Suprapubic skin (tissue), 4 donors: Measurements from ENCODE around the gene GABARAPL1.

ENCODE experiments used
- EP300 ChIP-seq: sonication (generic); formaldehyde crosslinking; IDR thresholded peaks from one replicate; pipeline ENCODE4 v1.6.1; 2017; ENCODE audit warnings: antibody characterized with exemption
- POLR2A ChIP-seq, 2 donors: fragments of 450-650 bp; IDR thresholded peaks; one replicate each; pipeline ENCODE4 v1.6.1; 2017; ENCODE audit warnings: antibody characterized with exemption in 2 of 2, mild to moderate bottlenecking in 2 of 2, moderate library complexity in 2 of 2
- POLR2AphosphoS5 ChIP-seq, 3 donors: sonication (generic); formaldehyde crosslinking; IDR thresholded peaks; one replicate each; pipeline ENCODE4 v1.6.1; 2017; ENCODE audit warnings: antibody characterized with exemption in 3 of 3
- TF ChIP-seq, protein P1 (sequence below), 2 donors: fragments of 200-600 bp in 1 of 2; fragments of 450-650 bp in 1 of 2; sonication (generic) in 1 of 2; IDR thresholded peaks; one replicate each; pipeline ENCODE4 v1.5.1; 2016 to 2019; ENCODE audit warnings: antibody characterized with exemption in 2 of 2, mild to moderate bottlenecking in 1 of 2, moderate library complexity in 1 of 2

DNA sequence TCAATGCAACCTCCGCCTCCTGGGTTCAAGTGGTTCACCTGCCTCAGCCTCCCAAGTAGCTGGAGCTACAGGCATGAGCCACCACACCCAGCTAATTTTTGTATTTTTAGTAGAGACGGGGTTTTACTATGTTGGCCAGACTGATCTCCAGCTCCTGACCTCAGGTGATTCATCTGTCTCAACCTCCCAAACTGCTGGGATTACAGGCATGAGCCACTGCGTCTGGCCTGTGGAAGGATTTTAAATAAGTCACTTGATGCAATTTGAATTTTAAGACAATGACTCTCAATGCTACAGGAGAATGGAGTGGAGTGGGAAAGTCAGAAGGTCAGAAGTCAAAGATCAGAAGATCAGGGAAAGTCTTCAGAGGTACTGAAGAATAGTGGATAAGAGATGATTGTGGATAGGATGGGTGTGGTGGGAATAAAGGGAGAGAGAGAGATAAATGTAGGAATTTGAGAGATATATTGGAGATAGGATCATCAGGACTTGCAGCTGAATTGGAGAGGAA, 18.5 kb upstream of the GABARAPL1 start:
- TF ChIP-seq, protein P1, sequence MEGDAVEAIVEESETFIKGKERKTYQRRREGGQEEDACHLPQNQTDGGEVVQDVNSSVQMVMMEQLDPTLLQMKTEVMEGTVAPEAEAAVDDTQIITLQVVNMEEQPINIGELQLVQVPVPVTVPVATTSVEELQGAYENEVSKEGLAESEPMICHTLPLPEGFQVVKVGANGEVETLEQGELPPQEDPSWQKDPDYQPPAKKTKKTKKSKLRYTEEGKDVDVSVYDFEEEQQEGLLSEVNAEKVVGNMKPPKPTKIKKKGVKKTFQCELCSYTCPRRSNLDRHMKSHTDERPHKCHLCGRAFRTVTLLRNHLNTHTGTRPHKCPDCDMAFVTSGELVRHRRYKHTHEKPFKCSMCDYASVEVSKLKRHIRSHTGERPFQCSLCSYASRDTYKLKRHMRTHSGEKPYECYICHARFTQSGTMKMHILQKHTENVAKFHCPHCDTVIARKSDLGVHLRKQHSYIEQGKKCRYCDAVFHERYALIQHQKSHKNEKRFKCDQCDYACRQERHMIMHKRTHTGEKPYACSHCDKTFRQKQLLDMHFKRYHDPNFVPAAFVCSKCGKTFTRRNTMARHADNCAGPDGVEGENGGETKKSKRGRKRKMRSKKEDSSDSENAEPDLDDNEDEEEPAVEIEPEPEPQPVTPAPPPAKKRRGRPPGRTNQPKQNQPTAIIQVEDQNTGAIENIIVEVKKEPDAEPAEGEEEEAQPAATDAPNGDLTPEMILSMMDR (IDR thresholded peaks at IDR 0.05) = no peak
- TF ChIP-seq EP300 = no peak
- TF ChIP-seq POLR2AphosphoS5 (IDR thresholded peaks at IDR 0.05) = no peak
- TF ChIP-seq POLR2A (IDR thresholded peaks at IDR 0.05) = no peak
